GM12874 (cell line): ENCODE results near the gene NUP210.

Experiments
- TF ChIP-seq, protein P1 (sequence below): IDR thresholded peaks from 2 replicates; pipeline ENCODE4 v1.5.1; 2011; ENCODE audit warnings: low read depth, mild to moderate bottlenecking, control low read depth, low read length, moderate library complexity; ENCODE audit not compliant: insufficient read depth

NUP210 gene

DNA sequence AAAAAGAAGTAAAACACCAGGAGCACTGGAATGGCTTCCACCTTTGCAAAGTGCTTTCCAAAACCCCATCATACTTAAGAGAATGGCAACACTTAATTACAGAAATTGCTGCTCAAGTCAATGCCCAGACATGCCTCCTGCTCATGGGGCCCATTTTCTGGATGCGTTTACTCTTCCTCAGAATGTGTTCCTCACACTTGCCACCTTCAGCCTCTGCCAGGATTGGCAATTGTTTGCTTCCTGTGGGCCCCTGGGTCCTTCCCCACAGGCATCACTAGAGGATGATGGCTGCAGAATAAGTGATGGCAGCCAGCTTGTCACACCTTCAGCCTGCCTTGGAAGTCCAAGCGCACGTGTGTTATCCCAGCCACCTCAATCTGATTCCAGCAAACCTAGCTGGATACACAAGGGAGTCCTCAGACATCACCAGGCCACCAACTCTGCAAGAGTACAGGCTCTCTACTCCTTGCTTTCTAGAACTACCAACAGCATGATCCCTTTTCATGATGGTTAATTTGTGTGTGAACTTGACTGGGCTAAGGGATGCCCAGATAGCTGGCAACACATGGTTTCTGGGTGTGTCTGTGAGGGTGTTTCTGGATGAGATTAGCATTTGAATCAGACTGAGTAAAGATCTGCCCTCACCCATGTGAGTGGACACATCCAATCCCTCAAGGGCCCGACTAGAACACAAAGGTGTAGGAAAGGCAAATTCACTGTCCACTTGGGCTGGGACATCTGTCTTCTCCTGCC lies 4.9 kb upstream of the NUP210 start:
- TF ChIP-seq, protein P1, sequence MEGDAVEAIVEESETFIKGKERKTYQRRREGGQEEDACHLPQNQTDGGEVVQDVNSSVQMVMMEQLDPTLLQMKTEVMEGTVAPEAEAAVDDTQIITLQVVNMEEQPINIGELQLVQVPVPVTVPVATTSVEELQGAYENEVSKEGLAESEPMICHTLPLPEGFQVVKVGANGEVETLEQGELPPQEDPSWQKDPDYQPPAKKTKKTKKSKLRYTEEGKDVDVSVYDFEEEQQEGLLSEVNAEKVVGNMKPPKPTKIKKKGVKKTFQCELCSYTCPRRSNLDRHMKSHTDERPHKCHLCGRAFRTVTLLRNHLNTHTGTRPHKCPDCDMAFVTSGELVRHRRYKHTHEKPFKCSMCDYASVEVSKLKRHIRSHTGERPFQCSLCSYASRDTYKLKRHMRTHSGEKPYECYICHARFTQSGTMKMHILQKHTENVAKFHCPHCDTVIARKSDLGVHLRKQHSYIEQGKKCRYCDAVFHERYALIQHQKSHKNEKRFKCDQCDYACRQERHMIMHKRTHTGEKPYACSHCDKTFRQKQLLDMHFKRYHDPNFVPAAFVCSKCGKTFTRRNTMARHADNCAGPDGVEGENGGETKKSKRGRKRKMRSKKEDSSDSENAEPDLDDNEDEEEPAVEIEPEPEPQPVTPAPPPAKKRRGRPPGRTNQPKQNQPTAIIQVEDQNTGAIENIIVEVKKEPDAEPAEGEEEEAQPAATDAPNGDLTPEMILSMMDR, result no peak

DNA sequence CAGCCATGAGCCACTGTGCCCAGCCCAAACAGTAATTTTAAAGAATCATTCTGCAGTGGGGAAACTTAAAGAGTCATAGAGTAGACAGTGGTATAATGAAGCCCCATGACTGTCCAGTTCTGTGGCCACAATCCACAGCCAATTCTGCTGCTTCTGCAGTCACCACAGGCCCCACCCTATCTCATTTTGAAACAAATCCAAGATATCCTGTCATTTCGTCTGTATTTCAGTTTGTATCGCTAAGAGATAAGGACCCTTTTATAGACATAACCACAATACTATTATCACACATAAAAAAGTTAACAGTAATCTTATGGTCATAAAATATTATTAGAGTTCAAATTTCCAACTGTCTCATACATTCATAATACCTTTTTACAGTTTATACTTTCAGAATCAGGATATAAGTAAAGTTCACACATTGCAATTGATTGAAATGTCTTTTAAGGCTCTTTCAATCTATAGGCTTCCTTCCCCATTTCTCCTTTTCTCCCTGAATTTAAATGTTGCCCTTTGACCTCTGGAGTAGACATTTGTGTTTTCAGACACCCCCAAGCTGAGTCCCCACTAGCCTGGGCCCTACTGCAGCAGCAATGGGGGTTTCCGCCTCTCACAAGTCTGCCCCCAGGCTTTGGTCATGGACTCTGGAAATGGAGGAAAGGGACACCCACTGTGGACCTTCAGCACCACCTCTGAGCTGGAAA lies 4.2 kb upstream of the NUP210 start:
- TF ChIP-seq, protein P1, result no peak

DNA sequence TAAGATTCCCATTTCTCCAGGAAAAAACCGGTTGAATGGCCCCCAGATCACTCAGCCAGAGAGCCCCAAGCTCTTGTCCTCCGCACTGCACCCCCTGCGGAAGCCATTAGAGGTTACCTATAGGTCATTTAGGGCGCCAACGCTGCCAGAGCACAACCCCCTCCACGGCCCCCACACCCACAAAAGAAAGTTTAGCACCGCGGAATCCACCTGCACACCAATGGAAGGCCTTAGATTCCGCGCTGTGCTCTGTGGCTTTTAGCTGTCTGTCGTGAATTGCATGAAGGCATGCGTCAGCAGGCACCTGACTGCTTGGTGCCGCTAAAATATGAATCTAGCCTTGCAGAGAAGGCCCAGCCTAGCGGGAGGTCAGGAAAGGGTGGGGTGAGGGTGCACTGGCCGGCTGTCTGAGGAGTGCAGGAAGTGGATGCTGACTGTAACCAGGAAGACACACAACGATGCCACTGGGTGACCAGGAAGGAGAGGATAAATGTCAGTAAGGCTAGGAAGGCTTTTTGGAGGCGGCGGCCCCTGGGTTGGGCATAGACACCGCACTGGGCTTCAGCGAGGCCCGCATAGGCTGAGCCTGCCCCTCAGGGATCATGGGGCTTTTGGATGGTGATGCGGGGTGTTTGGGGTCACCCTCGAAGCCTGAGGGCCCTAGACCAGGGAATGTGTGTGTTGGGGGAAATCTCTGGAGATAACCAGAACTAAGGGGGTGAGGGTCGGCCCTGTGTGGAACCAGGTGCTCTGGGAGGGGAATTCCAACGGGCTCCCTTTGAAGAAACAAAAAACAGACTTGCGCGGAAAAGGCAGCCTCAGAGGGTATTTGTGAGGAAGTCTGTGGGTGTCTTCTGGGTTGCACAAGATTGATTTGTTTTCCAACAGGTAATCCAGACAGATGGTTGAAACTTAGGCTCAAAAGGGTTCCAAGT lies 976 bp upstream of the NUP210 start:
- TF ChIP-seq, protein P1, result no peak

DNA sequence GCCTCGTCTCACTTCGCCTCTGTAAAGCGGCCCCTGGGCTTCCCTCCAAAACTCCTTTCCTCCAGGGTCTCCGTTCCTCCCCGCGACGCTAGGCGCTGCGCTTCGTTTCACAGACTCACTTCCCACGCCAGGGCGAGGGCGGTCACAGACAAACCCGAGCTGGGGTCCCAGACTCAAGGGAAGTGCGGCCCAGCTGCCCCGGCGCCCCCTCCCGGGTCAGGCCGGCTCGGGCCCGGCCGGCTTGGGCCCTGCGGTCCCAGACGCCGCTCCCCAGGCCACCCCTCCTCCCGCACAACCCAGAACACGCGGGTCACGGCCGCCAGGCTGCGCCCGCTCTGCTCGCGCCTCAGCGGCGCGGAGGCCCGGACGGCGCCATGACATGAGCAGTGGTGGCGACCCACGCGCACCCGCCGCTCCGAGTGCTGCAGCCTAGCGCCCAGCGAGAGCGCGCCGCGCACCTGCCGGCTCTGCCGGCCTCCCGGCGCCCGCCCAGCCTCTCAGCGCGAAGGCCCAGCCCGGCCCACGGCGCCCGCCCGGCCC lies 547 bp downstream of the NUP210 start:
- TF ChIP-seq, protein P1, result no peak

DNA sequence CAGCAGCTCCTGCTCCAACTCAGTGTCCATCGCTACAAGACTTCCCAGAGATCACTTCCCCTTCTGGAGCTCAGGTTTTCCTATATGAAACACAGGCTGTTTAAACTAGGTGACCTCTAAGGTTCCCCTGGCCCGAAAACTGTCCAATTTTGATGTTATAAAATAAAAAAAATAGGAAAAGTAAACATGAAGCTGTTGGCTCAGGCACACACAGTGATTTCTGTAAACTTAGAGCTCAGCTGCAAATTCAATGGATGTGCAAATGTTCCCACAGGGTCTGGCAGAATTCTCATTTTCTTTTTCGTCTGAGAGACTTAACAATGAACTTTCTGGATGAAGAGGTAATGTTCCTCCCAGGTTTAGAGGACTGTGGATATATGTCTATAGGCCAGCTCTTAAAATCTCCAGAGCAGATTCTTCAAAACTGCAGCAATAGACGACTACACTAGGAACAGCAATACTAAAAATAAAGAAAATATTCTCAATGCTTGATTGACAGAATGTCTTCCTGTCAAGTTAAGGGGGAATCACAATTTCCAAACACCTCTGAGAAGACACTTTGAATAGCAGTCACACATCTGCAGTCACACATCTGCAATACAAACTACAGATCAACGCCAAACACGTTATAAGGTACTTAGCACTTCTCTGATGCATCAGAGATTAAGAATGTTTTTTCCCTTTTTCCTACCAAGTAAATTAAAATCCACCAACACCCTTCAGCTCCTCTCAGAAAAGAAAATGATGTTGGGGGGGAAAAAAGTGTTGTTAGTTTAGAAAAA lies 2.8 kb downstream of the NUP210 start:
- TF ChIP-seq, protein P1, result no peak

DNA sequence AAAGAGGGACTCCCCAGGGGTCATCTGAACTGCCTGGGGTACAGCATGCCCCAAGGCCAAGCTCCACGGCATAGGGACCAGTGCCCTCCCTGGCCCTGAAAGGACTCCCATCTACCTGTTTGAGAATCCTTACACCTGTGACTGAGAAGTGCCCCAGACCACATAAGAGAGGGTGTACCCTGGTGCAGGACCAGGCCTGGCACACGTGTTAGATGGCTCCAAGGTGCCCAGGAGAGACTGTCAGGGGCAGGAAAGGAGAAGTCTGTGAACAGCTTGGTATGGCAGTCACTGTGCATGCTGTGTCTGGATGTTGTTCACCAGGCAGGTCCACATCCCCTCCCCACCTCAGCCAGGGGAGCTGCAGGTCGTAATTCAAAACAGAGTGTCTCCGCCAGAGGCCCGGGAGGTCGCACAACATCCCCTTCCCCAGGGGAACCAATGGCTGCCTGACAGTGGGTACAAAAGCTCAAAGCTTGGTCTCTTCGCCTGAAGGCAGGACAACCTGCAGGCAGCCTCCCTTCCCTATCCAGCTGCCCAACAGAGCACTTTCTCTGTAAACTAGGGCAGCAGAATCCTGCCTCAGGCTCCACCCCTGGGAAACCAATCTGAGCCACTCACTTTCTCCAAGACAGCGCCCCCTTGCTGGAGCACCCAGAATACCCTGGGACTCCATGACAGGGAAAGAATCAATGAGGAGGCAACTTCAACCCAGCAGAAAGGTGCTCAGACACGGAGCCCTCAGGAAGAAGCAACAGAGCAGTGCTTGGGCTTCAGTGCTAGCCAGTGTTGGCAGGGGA lies 3.9 kb downstream of the NUP210 start:
- TF ChIP-seq, protein P1, result peak; percentile 33; the same call in 1 of the 2 replicates
